GM12878 (cell line): ENCODE results near the gene TMEM212. TPM values are rescaled to one million over a fixed set of nuclear protein-coding genes. Genes with fewer than 3 reads are reported as not detected.

Experiments
- ATAC-seq: fragments of 200-7000 bp; cut with Tn5 transposase; 3 replicates; pipeline ENCODE4 v1.9.1; 2020; ENCODE audit warnings: mild to moderate bottlenecking, moderate library complexity
- BruUV-seq: library from RNA; stranded (reverse); fragments of 400-500 nt; replicated peaks from 2 replicates; lab custom pipeline; 2021; lab: Mats Ljungman, UMichigan
- CTCF ChIA-PET: fragments of 300-600 bp; sonication (Branson Sonifier 250); formaldehyde crosslinking; extraction: SDS; loops from one replicate; lab custom pipeline; 2021; ENCODE audit warnings: inconsistent platforms; lab: Yijun Ruan, JAX
- POLR2A ChIA-PET: fragments of 350-600 bp; formaldehyde crosslinking; extraction: SDS; loops from one replicate; lab custom pipeline; 2021; ENCODE audit warnings: inconsistent platforms; lab: Charles Lee
- RAD21 ChIA-PET: fragments of 300-600 bp; sonication (Branson Sonifier 250); formaldehyde crosslinking; loops from one replicate; lab custom pipeline; 2023; ENCODE audit warnings: antibody characterized with exemption; ENCODE audit not compliant: unreplicated experiment; lab: Charles Lee
- SMC1A ChIA-PET: fragments of 300-600 bp; sonication (Branson Sonifier 250); formaldehyde crosslinking; loops from one replicate; lab custom pipeline; 2023; ENCODE audit not compliant: unreplicated experiment, uncharacterized antibody; lab: Charles Lee
- DNase-seq: peaks from one replicate; pipeline ENCODE4 v3.0.0-alpha.2; 2011; ENCODE audit warnings: low read depth, low spot score
- FAIRE-seq: peaks from 3 replicates; lab custom pipeline; 2011; peaks lifted over from hg19 to GRCh38; lab: Jason Lieb, UNC
- H2AFZ ChIP-seq: 2 replicates; pipeline ENCODE4 v1.6.0; 2011; ENCODE audit warnings: low read depth, low read length, control low read depth; ENCODE audit not compliant: control insufficient read depth
- H3K27ac ChIP-seq: 2 replicates; pipeline ENCODE4 v1.5.1; 2011; ENCODE audit warnings: control low read depth; ENCODE audit not compliant: control insufficient read depth, insufficient read depth
- H3K27me3 ChIP-seq, 2 experiments: replicated peaks in 1 of 2; 2 replicates each; pipeline versions ENCODE4 v1.6.0 to v1.6.1; 2011; ENCODE audit warnings: low read length in 1 of 2; ENCODE audit not compliant: control insufficient read depth in 2 of 2, insufficient read depth in 2 of 2
- H3K36me3 ChIP-seq, 2 experiments: 2 replicates each; pipeline ENCODE4 v1.5.1; 2011; ENCODE audit warnings: low read length in 1 of 2; ENCODE audit not compliant: control insufficient read depth in 2 of 2, insufficient read depth in 2 of 2
- H3K4me1 ChIP-seq: 2 replicates; pipeline ENCODE4 v1.6.1; 2011; ENCODE audit warnings: mild to moderate bottlenecking, low read length, moderate library complexity, mixed read lengths; ENCODE audit not compliant: control insufficient read depth, insufficient read depth
- H3K4me2 ChIP-seq: 2 replicates; pipeline ENCODE4 v1.6.0; 2011; ENCODE audit warnings: control low read depth; ENCODE audit not compliant: control insufficient read depth, insufficient read depth
- H3K4me3 ChIP-seq: fragments of 200-600 bp; sonication (generic); 2 replicates; pipeline ENCODE4 v1.5.1; 2016
- H3K79me2 ChIP-seq: 2 replicates; pipeline ENCODE4 v1.6.0; 2011; ENCODE audit warnings: low read length; ENCODE audit not compliant: control insufficient read depth, insufficient read depth
- H3K9ac ChIP-seq: 2 replicates; pipeline ENCODE4 v1.8.0; 2011; ENCODE audit warnings: low read length, control low read depth, mixed read lengths; ENCODE audit not compliant: control insufficient read depth, insufficient read depth
- H3K9me3 ChIP-seq: replicated peaks from 3 replicates; pipeline ENCODE4 v1.5.1; 2011; ENCODE audit warnings: mild to moderate bottlenecking, low read length; ENCODE audit not compliant: control insufficient read depth, insufficient read depth
- H4K20me1 ChIP-seq: 2 replicates; pipeline ENCODE4 v1.6.0; 2011; ENCODE audit not compliant: control insufficient read depth, insufficient read depth
- IKZF1 ChIP-seq: fragments of 450-650 bp; conservative IDR thresholded peaks from 2 replicates; pipeline ENCODE4 v1.6.1; 2017; ENCODE audit warnings: antibody characterized with exemption, mild to moderate bottlenecking
- NFYB ChIP-seq: IDR thresholded peaks from 2 replicates; pipeline ENCODE4 v1.6.1; 2011; ENCODE audit warnings: low read depth, mild to moderate bottlenecking, low read length, improper control_type of control experiment, moderate library complexity; ENCODE audit not compliant: insufficient read depth
- WGBS: methylation state at CpG from one replicate; pipeline ENCODE4 v1.1.6; 2016; ENCODE audit warnings: low lambda C conversion rate; ENCODE audit not compliant: insufficient replicate concordance, insufficient coverage; ENCODE audit errors: missing lambda C conversion rate; 5-methylcytosine and 5-hydroxymethylcytosine counted together
- in situ Hi-C: fragments of 300-500 bp; cut with MboI; formaldehyde crosslinking; loops from 9 replicates; pipeline ENCODE4 v1.14.3; 2018; ENCODE audit warnings: mixed read lengths
- intact Hi-C: fragments of 100-400 bp; cut with micrococcal nuclease; formaldehyde crosslinking; loops from one replicate; pipeline ENCODE4 v1.14.2; 2022; ENCODE audit not compliant: unreplicated experiment
- polyA plus RNA-seq, 11 experiments: library from polyadenylated mRNA; depleted of rRNA in 4 of 11; unstranded in 6 of 11; stranded (reverse) in 5 of 11; fragments of >200 nt; fragmentation: Nextera tagmentation in 4 of 11; fragmentation: Illumina TruSeq in 1 of 11; extraction: Ambion mirVana in 4 of 11; extraction: Trizol in 1 of 11; gene quantifications; 1 replicate in 1 of 11; 2 replicates in 10 of 11; pipeline versions ENCODE4 v1.2.1 to v1.2.3, GENCODE V29; 2011 to 2016; ENCODE audit warnings: inconsistent platforms in 2 of 11, missing spikeins in 2 of 11, low read depth in 1 of 11
- total RNA-seq, 4 experiments: library from RNA; depleted of rRNA in 3 of 4; stranded (reverse); fragments of >200 nt in 3 of 4; fragmentation: Illumina TruSeq in 1 of 4; extraction: Trizol in 1 of 4; gene quantifications; 2 replicates each; pipeline versions ENCODE4 v1.2.1 to v1.2.3, GENCODE V29; 2013 to 2021
- TF ChIP-seq, protein P1 (sequence below): fragments of 450-650 bp; IDR thresholded peaks from 2 replicates; pipeline ENCODE4 v1.6.1; 2016; ENCODE audit warnings: mild to moderate bottlenecking, moderate library complexity, borderline replicate concordance

TMEM212 gene
- total and polyA plus RNA-seq, 10 of the 15 experiments (the other 5 are each of a cell fraction or from before 2014, with no cell fraction given): not detected

DNA sequence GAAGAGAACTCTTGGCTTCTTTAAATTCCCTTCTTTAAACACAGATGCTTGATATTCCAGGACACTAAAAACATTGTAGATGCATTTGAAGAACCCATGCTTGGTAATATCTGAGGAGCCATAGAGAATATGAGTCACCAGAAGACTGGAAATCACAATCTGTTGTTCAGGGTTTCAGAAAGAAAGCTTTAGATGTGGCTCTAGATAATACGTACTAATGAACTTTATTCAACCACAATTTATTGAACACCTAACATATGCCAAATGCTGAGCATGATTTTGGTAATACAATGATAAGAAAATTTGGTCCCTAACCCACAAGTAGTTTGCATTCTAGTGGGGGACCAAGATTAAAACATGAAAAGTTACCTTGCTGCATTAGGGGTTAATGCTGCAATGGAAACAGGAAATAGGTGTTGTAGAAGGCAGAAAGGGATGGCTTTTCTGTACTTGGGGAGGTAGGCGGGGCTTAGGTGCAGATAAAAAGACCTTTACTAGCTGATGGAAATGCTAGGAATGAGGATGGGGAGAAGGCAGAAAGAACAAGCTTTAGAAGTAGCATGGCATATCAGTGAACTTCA lies 21.3 kb upstream of the TMEM212 start:
- DNase-seq (no peak), FAIRE-seq (no peak), ATAC-seq (peak; percentile 18)
- Histone ChIP-seq H2AFZ (no peak overlapping the region), H3K36me3 (no peaks in the 10 kb centered on the region), H3K27me3 (no peaks in the 10 kb centered on the region; a peak in 1 of 4 replicates), H3K4me2 (no peak overlapping the region), H3K4me1 (no peaks in the 10 kb centered on the region), H3K27ac (no peak overlapping the region), H3K9ac (no peak overlapping the region), H4K20me1 (no peaks in the 10 kb centered on the region), H3K79me2 (no peaks in the 10 kb centered on the region), H3K9me3 (no peaks in the 10 kb centered on the region)
- no TSS peak for BruUV-seq
- intact Hi-C loops: no loop called here
- ChIA-PET CTCF (interaction anchor here (0.8 to 2.7 kb wide), 13 partner anchors 8 to 238 kb away, joined by 3 to 15 read pairs (median 6); partner anchors contain the start of gene PLD1), POLR2A (interaction anchor here (1.2 to 2.2 kb wide), 6 partner anchors 8 to 25 kb away, joined by 4 to 14 read pairs (median 6); partner anchors contain the start of gene PLD1), RAD21 (interaction anchor here (0.9 to 2.7 kb wide), 12 partner anchors 8 to 64 kb away, joined by 3 to 20 read pairs (median 6); partner anchors contain the start of gene PLD1)
- TF ChIP-seq IKZF1 (no peak), NFYB (no peak)
- TF ChIP-seq, protein P1, sequence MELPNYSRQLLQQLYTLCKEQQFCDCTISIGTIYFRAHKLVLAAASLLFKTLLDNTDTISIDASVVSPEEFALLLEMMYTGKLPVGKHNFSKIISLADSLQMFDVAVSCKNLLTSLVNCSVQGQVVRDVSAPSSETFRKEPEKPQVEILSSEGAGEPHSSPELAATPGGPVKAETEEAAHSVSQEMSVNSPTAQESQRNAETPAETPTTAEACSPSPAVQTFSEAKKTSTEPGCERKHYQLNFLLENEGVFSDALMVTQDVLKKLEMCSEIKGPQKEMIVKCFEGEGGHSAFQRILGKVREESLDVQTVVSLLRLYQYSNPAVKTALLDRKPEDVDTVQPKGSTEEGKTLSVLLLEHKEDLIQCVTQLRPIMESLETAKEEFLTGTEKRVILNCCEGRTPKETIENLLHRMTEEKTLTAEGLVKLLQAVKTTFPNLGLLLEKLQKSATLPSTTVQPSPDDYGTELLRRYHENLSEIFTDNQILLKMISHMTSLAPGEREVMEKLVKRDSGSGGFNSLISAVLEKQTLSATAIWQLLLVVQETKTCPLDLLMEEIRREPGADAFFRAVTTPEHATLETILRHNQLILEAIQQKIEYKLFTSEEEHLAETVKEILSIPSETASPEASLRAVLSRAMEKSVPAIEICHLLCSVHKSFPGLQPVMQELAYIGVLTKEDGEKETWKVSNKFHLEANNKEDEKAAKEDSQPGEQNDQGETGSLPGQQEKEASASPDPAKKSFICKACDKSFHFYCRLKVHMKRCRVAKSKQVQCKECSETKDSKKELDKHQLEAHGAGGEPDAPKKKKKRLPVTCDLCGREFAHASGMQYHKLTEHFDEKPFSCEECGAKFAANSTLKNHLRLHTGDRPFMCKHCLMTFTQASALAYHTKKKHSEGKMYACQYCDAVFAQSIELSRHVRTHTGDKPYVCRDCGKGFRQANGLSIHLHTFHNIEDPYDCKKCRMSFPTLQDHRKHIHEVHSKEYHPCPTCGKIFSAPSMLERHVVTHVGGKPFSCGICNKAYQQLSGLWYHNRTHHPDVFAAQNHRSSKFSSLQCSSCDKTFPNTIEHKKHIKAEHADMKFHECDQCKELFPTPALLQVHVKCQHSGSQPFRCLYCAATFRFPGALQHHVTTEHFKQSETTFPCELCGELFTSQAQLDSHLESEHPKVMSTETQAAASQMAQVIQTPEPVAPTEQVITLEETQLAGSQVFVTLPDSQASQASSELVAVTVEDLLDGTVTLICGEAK: peak; percentile 35; the same call in 1 of the 2 replicates
- TF ChIP-seq, all 136 proteins: peak for 1
- in situ Hi-C loops: no loop called here
- SMC1A ChIA-PET: interaction anchor here (0.8 to 4.4 kb wide), 16 partner anchors 8 to 701 kb away, joined by 3 to 35 read pairs (median 6); no protein-coding TSS in a partner anchor
- H3K4me3 ChIP-seq: no peak overlapping the region
- 24% methylated on average over 2 of the region's 2 CpGs for WGBS
